Measurements from ENCODE around the gene ADAMTS6.

- TF ChIP-seq POLR2A (IDR thresholded peaks at IDR 0.05; ENCODE audit: insufficient read depth in 1 of 2, low read depth in 2 of 2, low read length in 2 of 2) (no peak), TFE3 (CRISPR knock-in tag; IDR thresholded peaks at IDR 0.05) (no peak), GATAD2A (CRISPR knock-in tag; IDR thresholded peaks at IDR 0.05) (no peak), ARID3A (IDR thresholded peaks at IDR 0.05; ENCODE audit: low read depth, low read length) (no peak), ZNF775 (CRISPR knock-in tag; IDR thresholded peaks at IDR 0.05; ENCODE audit: borderline replicate concordance) (no peak), ZNF136 (CRISPR knock-in tag; IDR thresholded peaks at IDR 0.05; ENCODE audit: low read depth) (no peak), CTCF (CRISPR knock-in tag; IDR thresholded peaks at IDR 0.05) (peak; percentile 69), AGO1 (IDR thresholded peaks at IDR 0.05; ENCODE audit: low read depth, low read length, poor library complexity, severe bottlenecking) (no peak)
Observed at GRCh38 chr5:65483546-65484346, 2.0 kb upstream of the ADAMTS6 start.
